Esophagus muscularis mucosa (tissue), 4 donors: ENCODE results near the gene RPLP2. TPM values are rescaled to one million over a fixed set of nuclear protein-coding genes. Genes with fewer than 3 reads are reported as not detected.
A peak's percentile ranks its signal among the peaks of the same experiment; 100 is the strongest.

Experiments
- DNase-seq: peaks from one replicate; pipeline ENCODE4 v3.0.0-alpha.2; 2017; ENCODE audit errors: extremely low spot score
- H3K27ac ChIP-seq, 4 donors: fragments of 200-600 bp; sonication (generic); replicated peaks in 1 of 4; 1 replicate in 3 of 4; 2 replicates in 1 of 4; pipeline ENCODE4 v1.5.1; 2016 to 2019; ENCODE audit warnings: mild to moderate bottlenecking in 1 of 4
- H3K27me3 ChIP-seq, 4 donors: fragments of 200-600 bp; sonication (generic); one replicate each; pipeline versions ENCODE4 v1.5.1 to v1.6.0; 2016 to 2019
- H3K36me3 ChIP-seq, 4 donors: fragments of 200-600 bp; sonication (generic); one replicate each; pipeline ENCODE4 v1.5.1; 2016 to 2019
- H3K4me1 ChIP-seq, 4 donors: fragments of 200-600 bp; sonication (generic); one replicate each; pipeline ENCODE4 v1.5.1; 2016 to 2019
- H3K4me3 ChIP-seq, 4 donors: fragments of 200-600 bp; sonication (generic); 1 replicate in 2 of 4; 2 replicates in 2 of 4; pipeline ENCODE4 v1.5.1; 2016 to 2019; ENCODE audit warnings: mild to moderate bottlenecking in 4 of 4, moderate library complexity in 1 of 4
- H3K9me3 ChIP-seq, 4 donors: fragments of 200-600 bp; sonication (generic); 1 replicate in 3 of 4; 2 replicates in 1 of 4; pipeline ENCODE4 v1.5.1; 2016 to 2019
- EP300 ChIP-seq: sonication (generic); formaldehyde crosslinking; IDR thresholded peaks from one replicate; pipeline ENCODE4 v1.6.1; 2017; ENCODE audit warnings: antibody characterized with exemption
- POLR2A ChIP-seq: fragments of 450-650 bp; IDR thresholded peaks from one replicate; pipeline ENCODE4 v1.6.1; 2017; ENCODE audit warnings: antibody characterized with exemption, moderate library complexity, mild to moderate bottlenecking, low read depth
- POLR2AphosphoS5 ChIP-seq, 2 donors: sonication (generic); formaldehyde crosslinking; IDR thresholded peaks; one replicate each; pipeline ENCODE4 v1.6.1; 2017; ENCODE audit warnings: antibody characterized with exemption in 2 of 2
- WGBS: methylation state at CpG from one replicate; pipeline ENCODE4 v1.1.5; 2018; 5-methylcytosine and 5-hydroxymethylcytosine counted together
- intact Hi-C: fragments of 100-400 bp; cut with DNase I; formaldehyde crosslinking; loops from one replicate; pipeline ENCODE4 v1.15.1; 2023
- total RNA-seq, 4 donors: library from RNA; depleted of rRNA; stranded (reverse); fragments of >200 nt; gene quantifications; one replicate each; pipeline versions ENCODE4 v1.1.0 to v1.2.1, GENCODE V29; 2016
- TF ChIP-seq, protein P1 (sequence below), 3 experiments: fragments of 200-600 bp in 2 of 3; fragments of 450-650 bp in 1 of 3; sonication (generic) in 2 of 3; IDR thresholded peaks; one replicate each; pipeline ENCODE4 v1.5.1; 2017 to 2019; ENCODE audit warnings: antibody characterized with exemption in 3 of 3, mild to moderate bottlenecking in 2 of 3, moderate library complexity in 1 of 3

The RPLP2 gene
- total RNA-seq, 4 donors from 2014 or later = 318 to 813 (median 686) TPM

DNA sequence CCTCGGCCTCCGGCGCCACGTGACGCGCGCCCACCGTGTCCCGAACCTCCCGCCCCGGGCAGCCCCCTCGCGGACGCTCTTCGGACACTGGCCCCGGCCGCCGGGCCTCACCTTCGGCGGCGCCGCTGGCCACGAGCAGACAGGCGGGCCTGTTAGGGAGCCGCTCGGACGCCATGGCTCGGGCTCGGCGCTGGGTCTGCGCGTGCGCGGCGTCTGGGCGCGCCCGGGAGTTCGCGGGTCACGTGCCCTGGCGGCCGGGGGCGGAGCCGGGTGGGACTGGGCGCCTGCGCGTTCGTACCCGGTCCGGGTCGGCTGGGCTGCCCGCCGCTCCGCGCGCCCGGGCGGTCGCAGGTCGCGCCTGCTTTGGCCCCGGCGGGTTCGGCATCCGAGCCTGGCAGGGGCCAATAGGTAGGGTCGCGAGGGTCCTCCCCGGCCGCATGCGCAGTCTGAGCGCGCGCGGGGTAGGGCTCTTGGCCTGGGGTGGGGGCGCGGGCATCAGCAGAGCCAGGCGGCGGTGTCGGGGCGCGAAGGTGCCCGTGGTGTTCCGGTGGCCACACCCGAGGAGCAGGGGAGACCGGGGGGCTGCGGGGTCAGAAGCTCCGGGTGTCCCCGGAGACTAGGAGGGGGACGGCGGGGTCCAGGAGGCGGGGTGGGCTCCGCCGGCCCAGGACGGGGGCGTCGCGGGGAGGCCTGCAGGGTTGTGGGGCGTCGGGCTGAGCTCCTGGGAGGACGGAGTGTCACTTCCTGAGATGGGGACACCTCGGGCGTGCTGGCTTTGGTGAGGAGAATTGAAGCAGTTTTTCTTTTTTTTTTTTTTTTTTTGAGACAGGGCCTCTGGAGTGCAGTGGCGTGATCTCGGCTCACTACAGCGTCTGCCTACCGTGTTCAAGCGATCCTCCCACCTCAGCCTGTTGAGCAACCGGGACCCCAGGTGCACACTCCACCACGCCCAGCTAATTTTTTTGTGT is 32.2 kb upstream of the RPLP2 start, which contains the start of gene GATD1:
TSS of gene GATD1 (minus strand) at position 200 of the 968 bp plus-strand sequence. CDS start at position 175, 25 bp downstream.
- peak; percentile 59 for TF ChIP-seq POLR2A
- no peak for TF ChIP-seq EP300
- TF ChIP-seq, protein P1, sequence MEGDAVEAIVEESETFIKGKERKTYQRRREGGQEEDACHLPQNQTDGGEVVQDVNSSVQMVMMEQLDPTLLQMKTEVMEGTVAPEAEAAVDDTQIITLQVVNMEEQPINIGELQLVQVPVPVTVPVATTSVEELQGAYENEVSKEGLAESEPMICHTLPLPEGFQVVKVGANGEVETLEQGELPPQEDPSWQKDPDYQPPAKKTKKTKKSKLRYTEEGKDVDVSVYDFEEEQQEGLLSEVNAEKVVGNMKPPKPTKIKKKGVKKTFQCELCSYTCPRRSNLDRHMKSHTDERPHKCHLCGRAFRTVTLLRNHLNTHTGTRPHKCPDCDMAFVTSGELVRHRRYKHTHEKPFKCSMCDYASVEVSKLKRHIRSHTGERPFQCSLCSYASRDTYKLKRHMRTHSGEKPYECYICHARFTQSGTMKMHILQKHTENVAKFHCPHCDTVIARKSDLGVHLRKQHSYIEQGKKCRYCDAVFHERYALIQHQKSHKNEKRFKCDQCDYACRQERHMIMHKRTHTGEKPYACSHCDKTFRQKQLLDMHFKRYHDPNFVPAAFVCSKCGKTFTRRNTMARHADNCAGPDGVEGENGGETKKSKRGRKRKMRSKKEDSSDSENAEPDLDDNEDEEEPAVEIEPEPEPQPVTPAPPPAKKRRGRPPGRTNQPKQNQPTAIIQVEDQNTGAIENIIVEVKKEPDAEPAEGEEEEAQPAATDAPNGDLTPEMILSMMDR (IDR thresholded peaks at IDR 0.05) = peak in 2 of 3 experiments; percentile 3 to 31
- peak; percentile 69 to 82 for TF ChIP-seq POLR2AphosphoS5 (IDR thresholded peaks at IDR 0.05)
- DNase-seq = peak; percentile 96
- intact Hi-C loops = no loop called here

DNA sequence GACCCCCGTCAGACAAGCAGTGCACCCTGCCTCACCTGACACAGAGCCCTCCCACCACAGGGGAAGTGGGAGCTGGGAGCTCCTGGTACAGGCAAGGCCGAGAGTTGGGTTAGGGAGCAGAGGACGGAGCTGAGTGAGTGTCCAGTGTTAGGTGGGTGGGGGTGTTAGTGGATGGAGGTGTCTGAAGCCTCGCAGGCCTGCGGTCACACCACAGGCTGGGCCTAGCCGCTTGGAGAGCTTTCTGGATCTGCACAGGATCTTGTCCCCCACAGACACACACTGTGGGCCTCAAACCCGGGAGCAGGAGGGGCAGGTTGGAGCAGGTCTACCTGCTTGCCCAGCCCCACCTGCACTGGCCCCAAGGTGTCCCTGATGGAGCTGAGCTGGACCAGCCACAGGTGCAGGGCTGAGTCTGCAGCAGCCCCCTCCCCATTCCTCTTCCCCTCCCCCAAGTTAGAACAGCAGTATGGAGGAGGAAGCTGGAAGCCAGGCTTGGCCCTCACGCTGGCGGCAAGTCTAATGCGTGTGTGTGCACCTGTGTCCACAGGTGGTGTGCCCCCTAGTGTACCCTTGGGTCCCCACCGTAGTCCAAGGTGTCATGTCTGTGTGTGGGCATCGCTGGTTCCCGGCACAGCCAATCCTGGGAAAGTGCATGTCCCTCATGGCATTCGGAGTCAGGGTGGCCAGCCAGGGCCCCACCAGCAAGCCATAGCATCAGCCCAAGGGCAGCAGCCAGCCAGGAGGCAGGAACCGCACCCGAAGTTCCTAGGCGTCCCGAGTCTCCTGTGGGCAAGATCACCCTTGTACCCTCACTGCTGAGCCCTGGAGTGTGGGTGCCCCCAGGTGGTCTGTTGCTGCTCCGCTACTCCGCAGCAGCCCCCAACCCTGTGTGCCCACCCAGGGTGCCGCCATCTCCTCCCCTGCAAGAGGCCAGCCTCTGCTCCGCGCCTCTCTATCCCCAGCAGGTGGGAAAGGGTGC is 30.5 kb upstream of the RPLP2 start:
- intact Hi-C loops = no loop called here
- TF ChIP-seq EP300 = no peak
- TF ChIP-seq POLR2AphosphoS5 (IDR thresholded peaks at IDR 0.05) = no peak
- TF ChIP-seq, protein P1 (IDR thresholded peaks at IDR 0.05) = no peak
- TF ChIP-seq POLR2A = no peak
- peaks cover 0 to 12% (median 5%) of the 10 kb centered on the region in 4 donors for H3K36me3 ChIP-seq
- H3K4me1 ChIP-seq = peaks cover 33 to 58% (median 49%) of the 10 kb centered on the region in 4 donors
- H3K4me3 ChIP-seq = no peak overlapping the region
- WGBS = 93% methylated on average over 12 of the region's 23 CpGs
- H3K27ac ChIP-seq = no peak overlapping the region
- no peaks in the 10 kb centered on the region for H3K9me3 ChIP-seq
- DNase-seq = no peak
- H3K27me3 ChIP-seq = no peaks in the 10 kb centered on the region

More for the DNA sequence above, 32.2 kb upstream of the RPLP2 start, which contains the start of gene GATD1:
- WGBS = 1% methylated on average over 23 of the region's 110 CpGs
- Histone ChIP-seq H3K9me3 (no peaks in the 10 kb centered on the region), H3K27me3 (no peaks in the 10 kb centered on the region), H3K4me1 (peaks cover 24 to 64% (median 51%) of the 10 kb centered on the region in 4 donors), H3K27ac (peak within 1 kb of the TSS; percentile 83 to 90 (median 87)), H3K36me3 (peaks cover 0 to 27% (median 21%) of the 10 kb centered on the region in 4 donors), H3K4me3 (peak within 1 kb of the TSS; percentile 85 to 99 (median 96))

GRCh38 chr11:779955-780532 is 29.7 kb upstream of the RPLP2 start:
- peaks cover 30 to 50% (median 43%) of the 10 kb centered on the region in 4 donors for H3K4me1 ChIP-seq
- DNase-seq = no peak
- no peaks in the 10 kb centered on the region for H3K9me3 ChIP-seq
- WGBS = 97% methylated on average over 14 of the region's 16 CpGs
- H3K4me3 ChIP-seq = no peak overlapping the region
- intact Hi-C loops = no loop called here
- H3K27ac ChIP-seq = no peak overlapping the region
- H3K27me3 ChIP-seq = no peaks in the 10 kb centered on the region
- TF ChIP-seq, protein P1 (IDR thresholded peaks at IDR 0.05) = no peak
- no peak for TF ChIP-seq EP300
- TF ChIP-seq POLR2AphosphoS5 (IDR thresholded peaks at IDR 0.05) = no peak
- TF ChIP-seq POLR2A = no peak
- peaks cover 0 to 13% (median 2%) of the 10 kb centered on the region in 4 donors for H3K36me3 ChIP-seq
